Activated naive CD8-positive, alpha-beta T cell treated with anti-CD3 and anti-CD28 coated beads, Interleukin-2, amount 50 U/mL, for 24 hours (primary cell): ENCODE measurements around the gene RORB.

ENCODE experiments used
- ATAC-seq: fragments of 150-1000 bp; cut with Tn5 transposase; one replicate; pipeline ENCODE4 v1.10.0; 2021
- DNase-seq: peaks from one replicate; pipeline ENCODE4 v3.0.0; 2021
- H3K27ac Mint-ChIP-seq: one replicate; pipeline ENCODE4 v1.8.0; 2021; ENCODE audit warnings: mild to moderate bottlenecking, mixed read lengths
- H3K27me3 Mint-ChIP-seq: one replicate; pipeline ENCODE4 v1.8.0; 2021; ENCODE audit warnings: mixed read lengths
- H3K36me3 Mint-ChIP-seq: one replicate; pipeline ENCODE4 v1.8.0; 2021; ENCODE audit warnings: low read depth, mixed read lengths
- H3K4me1 Mint-ChIP-seq: one replicate; pipeline ENCODE4 v1.8.0; 2021; ENCODE audit warnings: mixed read lengths
- H3K4me3 Mint-ChIP-seq: one replicate; pipeline ENCODE4 v1.8.0; 2021; ENCODE audit warnings: mild to moderate bottlenecking, moderate library complexity, mixed read lengths
- H3K9me3 Mint-ChIP-seq: one replicate; pipeline ENCODE4 v1.8.0; 2021; ENCODE audit warnings: mixed read lengths

RORB gene

GRCh38 chr9:74533253-74533652 lies 36.1 kb downstream of the RORB start:
- H3K27me3 Mint-ChIP-seq = no peaks in the 10 kb centered on the region
- H3K36me3 Mint-ChIP-seq = no peaks in the 10 kb centered on the region
- no peaks in the 10 kb centered on the region for H3K9me3 Mint-ChIP-seq

GRCh38 chr9:74534841-74535240 lies 37.7 kb downstream of the RORB start:
- no peaks in the 10 kb centered on the region for H3K36me3 Mint-ChIP-seq
- H3K4me1 Mint-ChIP-seq = no peaks in the 10 kb centered on the region
- no peaks in the 10 kb centered on the region for H3K9me3 Mint-ChIP-seq
- no peak overlapping the region for H3K27ac Mint-ChIP-seq
- DNase-seq = no peak
- no peak overlapping the region for H3K4me3 Mint-ChIP-seq
- H3K27me3 Mint-ChIP-seq = no peaks in the 10 kb centered on the region
- no peak for ATAC-seq

More at GRCh38 chr9:74533253-74533652, 36.1 kb downstream of the RORB start:
- no peak overlapping the region for H3K4me3 Mint-ChIP-seq
- no peaks in the 10 kb centered on the region for H3K4me1 Mint-ChIP-seq
- no peak overlapping the region for H3K27ac Mint-ChIP-seq
- DNase-seq = no peak
- ATAC-seq = no peak

DNA sequence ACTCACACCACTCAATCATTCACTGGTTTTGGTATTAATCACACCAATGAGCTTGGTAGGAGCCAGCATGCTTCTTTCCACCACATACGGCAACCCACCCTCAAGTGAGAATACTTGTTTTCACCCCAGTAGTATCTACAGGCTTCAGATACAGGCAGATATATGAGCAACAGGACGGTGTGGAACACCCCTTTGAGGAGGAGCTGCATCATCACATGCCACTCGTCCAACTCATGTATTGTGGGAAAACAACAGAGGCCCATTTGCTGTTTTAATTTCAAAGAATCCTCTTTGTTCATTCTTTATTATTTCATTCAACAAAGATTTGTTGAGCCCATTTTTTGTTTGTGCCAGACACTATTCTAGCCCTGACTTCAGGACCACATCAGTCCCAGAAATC lies 46.0 kb downstream of the RORB start:
- no peak for ATAC-seq
- no peak overlapping the region for H3K4me3 Mint-ChIP-seq
- no peaks in the 10 kb centered on the region for H3K9me3 Mint-ChIP-seq
- no peaks in the 10 kb centered on the region for H3K27me3 Mint-ChIP-seq
- no peak overlapping the region for H3K27ac Mint-ChIP-seq
- H3K36me3 Mint-ChIP-seq = no peaks in the 10 kb centered on the region
- H3K4me1 Mint-ChIP-seq = no peaks in the 10 kb centered on the region
- DNase-seq = no peak

GRCh38 chr9:74551266-74551665 lies 54.1 kb downstream of the RORB start:
- ATAC-seq (no peak), DNase-seq (no peak)
- H3K4me1 Mint-ChIP-seq = no peaks in the 10 kb centered on the region
- no peak overlapping the region for H3K4me3 Mint-ChIP-seq
- no peaks in the 10 kb centered on the region for H3K27me3 Mint-ChIP-seq
- H3K9me3 Mint-ChIP-seq = peaks cover 3% of the 10 kb centered on the region
- no peak overlapping the region for H3K27ac Mint-ChIP-seq
- H3K36me3 Mint-ChIP-seq = no peaks in the 10 kb centered on the region

GRCh38 chr9:74554751-74555419 lies 57.8 kb downstream of the RORB start:
- no peaks in the 10 kb centered on the region for H3K36me3 Mint-ChIP-seq
- H3K27me3 Mint-ChIP-seq = no peaks in the 10 kb centered on the region
- ATAC-seq = no peak
- DNase-seq = no peak
- peaks cover 3% of the 10 kb centered on the region for H3K4me1 Mint-ChIP-seq
- H3K27ac Mint-ChIP-seq = no peak overlapping the region
- H3K9me3 Mint-ChIP-seq = peaks cover 3% of the 10 kb centered on the region
- H3K4me3 Mint-ChIP-seq = no peak overlapping the region

- Mint-ChIP-seq H3K27ac (no peak overlapping the region), H3K9me3 (peaks cover 3% of the 10 kb centered on the region), H3K36me3 (no peaks in the 10 kb centered on the region), H3K4me3 (no peak overlapping the region), H3K27me3 (no peaks in the 10 kb centered on the region), H3K4me1 (peaks cover 3% of the 10 kb centered on the region)
- no peak for DNase-seq
- no peak for ATAC-seq
Observed at GRCh38 chr9:74555565-74555964, 58.4 kb downstream of the RORB start.

- H3K9me3 Mint-ChIP-seq = peaks cover 3% of the 10 kb centered on the region
- H3K27me3 Mint-ChIP-seq = no peaks in the 10 kb centered on the region
- no peaks in the 10 kb centered on the region for H3K36me3 Mint-ChIP-seq
- no peak overlapping the region for H3K4me3 Mint-ChIP-seq
- peaks cover 3% of the 10 kb centered on the region for H3K4me1 Mint-ChIP-seq
- no peak for DNase-seq
- H3K27ac Mint-ChIP-seq = no peak overlapping the region
- ATAC-seq = peak; percentile 59
Observed at GRCh38 chr9:74556685-74557084, 59.5 kb downstream of the RORB start.

- Mint-ChIP-seq H3K4me1 (peaks cover 3% of the 10 kb centered on the region), H3K9me3 (peaks cover 3% of the 10 kb centered on the region), H3K27ac (no peak overlapping the region), H3K27me3 (no peaks in the 10 kb centered on the region), H3K4me3 (no peak overlapping the region), H3K36me3 (no peaks in the 10 kb centered on the region)
- DNase-seq (no peak), ATAC-seq (no peak)
Observed at GRCh38 chr9:74557571-74557970, 60.4 kb downstream of the RORB start.

DNA sequence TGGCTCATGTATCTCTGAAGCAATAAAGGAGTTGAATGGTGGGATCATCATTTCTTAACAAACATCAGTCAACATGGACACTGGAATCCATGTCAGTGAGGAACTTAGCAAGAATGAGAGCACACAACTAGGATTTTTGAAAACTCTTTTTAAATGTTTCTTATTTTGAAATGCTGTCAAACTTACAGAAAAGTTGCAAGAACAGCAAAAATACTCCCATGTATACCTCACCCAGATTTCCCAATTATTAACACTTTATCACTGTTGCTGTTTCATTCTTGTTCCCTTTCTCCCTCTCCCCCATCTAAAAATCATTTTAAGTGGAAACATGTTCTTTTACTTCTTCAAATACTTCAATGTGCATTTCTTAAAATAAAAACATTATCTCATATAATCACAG lies 65.5 kb downstream of the RORB start:
- Mint-ChIP-seq H3K4me1 (no peaks in the 10 kb centered on the region), H3K36me3 (no peaks in the 10 kb centered on the region), H3K27me3 (peaks cover 2% of the 10 kb centered on the region), H3K27ac (no peak overlapping the region), H3K4me3 (no peak overlapping the region), H3K9me3 (no peaks in the 10 kb centered on the region)
- DNase-seq (no peak), ATAC-seq (no peak)

- Mint-ChIP-seq H3K27me3 (peaks cover 3% of the 10 kb centered on the region), H3K4me1 (no peaks in the 10 kb centered on the region), H3K9me3 (no peaks in the 10 kb centered on the region), H3K27ac (no peak overlapping the region), H3K4me3 (no peak overlapping the region), H3K36me3 (no peaks in the 10 kb centered on the region)
- ATAC-seq = no peak
- DNase-seq = no peak
Observed at GRCh38 chr9:74570879-74571512, 73.9 kb downstream of the RORB start.

- Mint-ChIP-seq H3K4me3 (no peak overlapping the region), H3K9me3 (no peaks in the 10 kb centered on the region), H3K4me1 (no peaks in the 10 kb centered on the region), H3K36me3 (no peaks in the 10 kb centered on the region), H3K27ac (no peak overlapping the region), H3K27me3 (peaks cover 3% of the 10 kb centered on the region)
- DNase-seq (no peak), ATAC-seq (no peak)
Observed at GRCh38 chr9:74573640-74574191, 76.6 kb downstream of the RORB start.

DNA sequence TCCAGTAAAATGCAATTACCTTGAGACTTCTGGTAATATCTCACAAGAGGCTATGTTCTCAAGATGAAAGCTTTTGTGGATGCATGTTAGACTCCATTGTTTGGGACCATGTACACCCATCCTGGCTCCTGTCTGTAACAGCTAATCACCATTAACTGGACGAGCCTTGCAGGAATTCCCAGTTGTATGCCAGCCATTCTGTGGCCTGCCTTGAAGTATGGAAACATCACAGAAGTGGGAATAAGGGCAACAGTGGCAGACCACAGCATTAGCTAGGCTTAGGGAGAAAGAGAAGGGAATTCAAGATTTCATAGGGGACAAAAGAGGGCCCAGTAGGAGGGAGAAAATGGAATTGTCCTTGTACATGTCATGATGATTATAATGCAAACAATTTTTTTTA lies 79.0 kb downstream of the RORB start:
- no peak for ATAC-seq
- no peaks in the 10 kb centered on the region for H3K27me3 Mint-ChIP-seq
- DNase-seq = no peak
- H3K4me3 Mint-ChIP-seq = no peak overlapping the region
- H3K36me3 Mint-ChIP-seq = no peaks in the 10 kb centered on the region
- no peaks in the 10 kb centered on the region for H3K4me1 Mint-ChIP-seq
- no peak overlapping the region for H3K27ac Mint-ChIP-seq
- no peaks in the 10 kb centered on the region for H3K9me3 Mint-ChIP-seq

GRCh38 chr9:74577956-74578355 lies 80.8 kb downstream of the RORB start:
- Mint-ChIP-seq H3K27ac (no peak overlapping the region), H3K27me3 (no peaks in the 10 kb centered on the region), H3K36me3 (no peaks in the 10 kb centered on the region), H3K9me3 (no peaks in the 10 kb centered on the region), H3K4me1 (no peaks in the 10 kb centered on the region), H3K4me3 (no peak overlapping the region)
- DNase-seq = no peak
- ATAC-seq = no peak

- no peaks in the 10 kb centered on the region for H3K4me1 Mint-ChIP-seq
- H3K36me3 Mint-ChIP-seq = no peaks in the 10 kb centered on the region
- H3K9me3 Mint-ChIP-seq = no peaks in the 10 kb centered on the region
- ATAC-seq (no peak), DNase-seq (no peak)
- H3K27ac Mint-ChIP-seq = no peak overlapping the region
- no peaks in the 10 kb centered on the region for H3K27me3 Mint-ChIP-seq
- no peak overlapping the region for H3K4me3 Mint-ChIP-seq
Observed at GRCh38 chr9:74589576-74589975, 92.4 kb downstream of the RORB start.

- Mint-ChIP-seq H3K27ac (no peak overlapping the region), H3K4me1 (no peaks in the 10 kb centered on the region), H3K27me3 (no peaks in the 10 kb centered on the region), H3K36me3 (no peaks in the 10 kb centered on the region), H3K4me3 (no peak overlapping the region), H3K9me3 (no peaks in the 10 kb centered on the region)
- DNase-seq (no peak), ATAC-seq (no peak)
Observed at GRCh38 chr9:74595286-74595685, 98.2 kb downstream of the RORB start.
